Mesenchymal stem cell (in vitro differentiated cells and primary cell): ENCODE results near the gene DNPEP. TPM values are rescaled to one million over a fixed set of nuclear protein-coding genes. Genes with fewer than 3 reads are reported as not detected.
A peak's percentile ranks its signal among the peaks of the same experiment; 100 is the strongest.

Source experiments
- DNase-seq: peaks from one replicate; pipeline ENCODE4 v3.0.0-alpha.2; 2013
- H2AFZ ChIP-seq: one replicate; pipeline ENCODE4 v1.6.1; 2013; ENCODE audit warnings: low read depth, mild to moderate bottlenecking, control low read depth, inconsistent platforms, low read length, moderate library complexity
- H2AK5ac ChIP-seq: 2 replicates; pipeline ENCODE4 v1.6.1; 2013; ENCODE audit warnings: low read length, moderate library complexity, mild to moderate bottlenecking, inconsistent platforms; ENCODE audit not compliant: severe bottlenecking
- H2BK120ac ChIP-seq: one replicate; pipeline ENCODE4 v1.6.1; 2013; ENCODE audit warnings: low read depth, mild to moderate bottlenecking, inconsistent platforms, low read length, moderate library complexity
- H2BK12ac ChIP-seq, 2 experiments: one replicate each; pipeline ENCODE4 v1.6.1; 2013; ENCODE audit warnings: inconsistent platforms in 2 of 2, low read length in 2 of 2, mild to moderate bottlenecking in 2 of 2, moderate library complexity in 2 of 2, control low read depth in 1 of 2
- H2BK15ac ChIP-seq: one replicate; pipeline ENCODE4 v1.6.1; 2013; ENCODE audit warnings: mild to moderate bottlenecking, low read depth, inconsistent platforms; ENCODE audit not compliant: poor library complexity, severe bottlenecking
- H2BK5ac ChIP-seq: 2 replicates; pipeline ENCODE4 v1.6.1; 2013; ENCODE audit warnings: low read depth, mild to moderate bottlenecking, low read length, control low read depth, inconsistent platforms; ENCODE audit not compliant: poor library complexity, severe bottlenecking
- H3K14ac ChIP-seq, 2 experiments: one replicate each; pipeline ENCODE4 v1.6.1; 2013; ENCODE audit warnings: inconsistent platforms in 2 of 2, low read length in 2 of 2, control low read depth in 1 of 2, mild to moderate bottlenecking in 1 of 2, moderate library complexity in 1 of 2
- H3K18ac ChIP-seq, 2 experiments: one replicate each; pipeline ENCODE4 v1.6.1; 2013; ENCODE audit warnings: inconsistent platforms in 2 of 2, low read length in 2 of 2, control low read depth in 1 of 2, low read depth in 1 of 2, mild to moderate bottlenecking in 1 of 2
- H3K23ac ChIP-seq, 2 experiments: one replicate each; pipeline ENCODE4 v1.6.1; 2013; ENCODE audit warnings: inconsistent platforms in 2 of 2, low read length in 2 of 2, mild to moderate bottlenecking in 2 of 2, moderate library complexity in 2 of 2, control low read depth in 1 of 2
- H3K27ac ChIP-seq: 2 replicates; pipeline ENCODE4 v1.5.1; 2013; ENCODE audit warnings: mild to moderate bottlenecking, moderate library complexity, low read length, control low read depth, inconsistent platforms; ENCODE audit not compliant: poor library complexity, severe bottlenecking
- H3K27me3 ChIP-seq, 2 experiments: 2 replicates each; pipeline versions ENCODE4 v1.6.1 to v1.7.0; 2013; ENCODE audit warnings: low read length in 2 of 2, mild to moderate bottlenecking in 2 of 2, moderate library complexity in 2 of 2, control low read depth in 1 of 2, inconsistent platforms in 1 of 2; ENCODE audit not compliant: control insufficient read depth in 1 of 2, insufficient read depth in 1 of 2
- H3K36me3 ChIP-seq, 2 experiments: 2 replicates each; pipeline versions ENCODE4 v1.6.1 to v1.7.0; 2013; ENCODE audit warnings: low read length in 2 of 2, control low read depth in 1 of 2, inconsistent platforms in 1 of 2, low read depth in 1 of 2, mild to moderate bottlenecking in 1 of 2; ENCODE audit not compliant: insufficient read depth in 2 of 2, control insufficient read depth in 1 of 2
- H3K4ac ChIP-seq, 2 experiments: one replicate each; pipeline ENCODE4 v1.6.1; 2013; ENCODE audit warnings: inconsistent platforms in 2 of 2, low read length in 2 of 2, mild to moderate bottlenecking in 2 of 2, moderate library complexity in 2 of 2, control low read depth in 1 of 2, low read depth in 1 of 2
- H3K4me1 ChIP-seq: 2 replicates; pipeline ENCODE4 v1.6.1; 2013; ENCODE audit warnings: low read depth, low read length, control low read depth; ENCODE audit not compliant: control insufficient read depth, insufficient read depth
- H3K4me2 ChIP-seq: 2 replicates; pipeline ENCODE4 v1.6.1; 2013; ENCODE audit warnings: low read length, mild to moderate bottlenecking, inconsistent platforms; ENCODE audit not compliant: poor library complexity, severe bottlenecking
- H3K4me3 ChIP-seq, 2 experiments: 2 replicates each; pipeline versions ENCODE4 v1.5.1 to v1.7.0; 2013; ENCODE audit warnings: low read length in 2 of 2, mild to moderate bottlenecking in 2 of 2, control low read depth in 1 of 2, low read depth in 1 of 2; ENCODE audit not compliant: insufficient read depth in 1 of 2
- H3K79me1 ChIP-seq: replicated peaks from 2 replicates; pipeline ENCODE4 v1.6.1; 2013; ENCODE audit warnings: mild to moderate bottlenecking, control low read depth, low read length, inconsistent platforms; ENCODE audit not compliant: poor library complexity, severe bottlenecking
- H3K9ac ChIP-seq: 2 replicates; pipeline ENCODE4 v1.7.0; 2013; ENCODE audit warnings: mild to moderate bottlenecking, low read length, moderate library complexity
- H3K9me3 ChIP-seq: 2 replicates; pipeline ENCODE4 v1.7.0; 2013; ENCODE audit warnings: mild to moderate bottlenecking, low read length; ENCODE audit not compliant: control insufficient read depth
- H4K8ac ChIP-seq: one replicate; pipeline ENCODE4 v1.6.1; 2013; ENCODE audit warnings: inconsistent platforms, mild to moderate bottlenecking, low read length, moderate library complexity
- H4K91ac ChIP-seq: one replicate; pipeline ENCODE4 v1.6.1; 2013; ENCODE audit warnings: mild to moderate bottlenecking, low read length, inconsistent platforms
- WGBS: methylation state at CpG from one replicate; pipeline ENCODE4 v1.1.7; 2013; ENCODE audit warnings: mixed read lengths; 5-methylcytosine and 5-hydroxymethylcytosine counted together
- polyA plus RNA-seq, 2 experiments: library from polyadenylated mRNA; stranded (reverse); fragments of 200-250 nt; gene quantifications; one replicate each; pipeline ENCODE4 v1.2.3, GENCODE V29; 2013

The DNPEP gene
- 67.3 TPM for polyA plus RNA-seq (2013, experiment 1 of 2)
- polyA plus RNA-seq (2013, experiment 2 of 2) = 68.7 TPM

- Histone ChIP-seq H4K8ac (peak within 1 kb of the TSS; percentile 69), H3K18ac (peak within 1 kb of the TSS; percentile 70 to 90), H3K14ac (peak within 1 kb of the TSS in 1 of 2 experiments; percentile 56), H3K36me3 (peaks cover 32 to 42% of the 10 kb centered on the region in 2 experiments), H3K4me1 (peaks cover 11% of the 10 kb centered on the region), H3K27me3 (no peaks in the 10 kb centered on the region), H3K9me3 (no peaks in the 10 kb centered on the region), H2BK15ac (peak within 1 kb of the TSS; percentile 75), H3K4me2 (peak within 1 kb of the TSS; percentile 75), H3K4ac (peak within 1 kb of the TSS; percentile 48 to 62), H4K91ac (peak within 1 kb of the TSS; percentile 64), H3K27ac (peak within 1 kb of the TSS; percentile 68), H3K79me1 (peaks cover 13% of the 10 kb centered on the region), H3K23ac (peak within 1 kb of the TSS in 1 of 2 experiments; percentile 57), H2BK5ac (peak within 1 kb of the TSS; percentile 79), H2AFZ (peak within 1 kb of the TSS; percentile 86), H2BK12ac (peak within 1 kb of the TSS in 1 of 2 experiments; percentile 51), H3K9ac (peak within 1 kb of the TSS; percentile 97), H2BK120ac (peak within 1 kb of the TSS; percentile 71), H2AK5ac (no peak within 1 kb of the TSS), H3K4me3 (peak within 1 kb of the TSS; percentile 72 to 95)
- 2% methylated on average over 53 of the region's 76 CpGs for WGBS
- peak; percentile 90 for DNase-seq
These were observed at the start of gene DNPEP for GRCh38 chr2:219387306-219388120. Gene DNPEP (minus strand): TSS chr2:219387912. CDS start chr2:219387794, 118 bp downstream.

GRCh38 chr2:219437141-219437540 lies 49.4 kb upstream of the DNPEP start:
- Histone ChIP-seq H3K4me1 (peaks cover 27% of the 10 kb centered on the region), H2BK15ac (no peak overlapping the region), H3K23ac (no peak overlapping the region), H3K14ac (no peak overlapping the region), H3K4me3 (no peak overlapping the region), H4K8ac (no peak overlapping the region), H3K79me1 (no peaks in the 10 kb centered on the region), H2BK12ac (no peak overlapping the region), H3K27ac (no peak overlapping the region), H3K36me3 (no peaks in the 10 kb centered on the region), H4K91ac (no peak overlapping the region), H3K4ac (no peak overlapping the region), H3K9me3 (no peaks in the 10 kb centered on the region), H3K18ac (no peak overlapping the region), H3K4me2 (no peak overlapping the region), H2BK5ac (no peak overlapping the region), H3K9ac (no peak overlapping the region), H3K27me3 (no peaks in the 10 kb centered on the region), H2AFZ (no peak overlapping the region), H2AK5ac (no peak overlapping the region), H2BK120ac (no peak overlapping the region)
- WGBS = 74% methylated on average over 3 of the region's 3 CpGs
- no peak for DNase-seq

GRCh38 chr2:219436491-219436890 lies 48.8 kb upstream of the DNPEP start:
- WGBS = 93% methylated on average over 4 of the region's 5 CpGs
- Histone ChIP-seq H2BK12ac (peak overlapping the region in 1 of 2 experiments; percentile 38), H3K27ac (no peak overlapping the region), H2AK5ac (no peak overlapping the region), H3K79me1 (no peaks in the 10 kb centered on the region), H4K91ac (no peak overlapping the region), H3K36me3 (no peaks in the 10 kb centered on the region), H3K18ac (no peak overlapping the region), H3K4me2 (no peak overlapping the region), H3K9me3 (no peaks in the 10 kb centered on the region), H3K4ac (peak overlapping the region in 1 of 2 experiments; percentile 16), H3K23ac (no peak overlapping the region), H2BK5ac (no peak overlapping the region), H3K9ac (no peak overlapping the region), H2BK15ac (no peak overlapping the region), H2AFZ (no peak overlapping the region), H3K14ac (peak overlapping the region in 1 of 2 experiments; percentile 14), H3K4me3 (no peak overlapping the region), H4K8ac (no peak overlapping the region), H2BK120ac (no peak overlapping the region), H3K4me1 (peaks cover 26% of the 10 kb centered on the region), H3K27me3 (no peaks in the 10 kb centered on the region)
- DNase-seq = no peak

GRCh38 chr2:219435701-219436100 lies 48.0 kb upstream of the DNPEP start:
- H3K79me1 ChIP-seq = no peaks in the 10 kb centered on the region
- no peak overlapping the region for H3K14ac ChIP-seq
- H2AFZ ChIP-seq = no peak overlapping the region
- peak overlapping the region in 1 of 2 experiments; percentile 18 for H3K4me3 ChIP-seq
- no peak overlapping the region for H3K4me2 ChIP-seq
- no peak overlapping the region for H2BK5ac ChIP-seq
- no peak overlapping the region for H3K9ac ChIP-seq
- no peaks in the 10 kb centered on the region for H3K9me3 ChIP-seq
- H2BK15ac ChIP-seq = no peak overlapping the region
- no peak overlapping the region for H2BK12ac ChIP-seq
- H3K27me3 ChIP-seq = no peaks in the 10 kb centered on the region
- no peak overlapping the region for H4K8ac ChIP-seq
- no peak overlapping the region for H3K27ac ChIP-seq
- H3K18ac ChIP-seq = peak overlapping the region in 1 of 2 experiments; percentile 48
- no peak overlapping the region for H2BK120ac ChIP-seq
- H3K4me1 ChIP-seq = peaks cover 21% of the 10 kb centered on the region
- no peaks in the 10 kb centered on the region for H3K36me3 ChIP-seq
- H2AK5ac ChIP-seq = no peak overlapping the region
- WGBS = 93% methylated on average over 6 of the region's 6 CpGs
- no peak overlapping the region for H3K4ac ChIP-seq
- DNase-seq = no peak
- no peak overlapping the region for H4K91ac ChIP-seq
- no peak overlapping the region for H3K23ac ChIP-seq
